ENCODE data around the gene SIPA1L3.

SIPA1L3 gene

GRCh38 chr19:38003438-38004185, 96.6 kb downstream of the SIPA1L3 start:
- peak; percentile 76 for DNase-seq

- DNase-seq, result no peak
Observed at GRCh38 chr19:38004186-38004520, 97.1 kb downstream of the SIPA1L3 start.

- peak; percentile 83 for DNase-seq
Observed at GRCh38 chr19:38004521-38005223, 97.7 kb downstream of the SIPA1L3 start.

GRCh38 chr19:38005224-38005614, 98.2 kb downstream of the SIPA1L3 start:
- DNase-seq, result no peak

- peak; percentile 65 for DNase-seq
Observed at GRCh38 chr19:38006361-38007045, 99.5 kb downstream of the SIPA1L3 start.

GRCh38 chr19:38009650-38010242, 102.7 kb downstream of the SIPA1L3 start:
- DNase-seq, result no peak

- no peak for DNase-seq
Observed at GRCh38 chr19:38011426-38011825, 104.4 kb downstream of the SIPA1L3 start.

GRCh38 chr19:38012290-38012689, 105.3 kb downstream of the SIPA1L3 start:
- DNase-seq, result no peak

GRCh38 chr19:38012944-38013343, 105.9 kb downstream of the SIPA1L3 start:
- DNase-seq, result no peak

GRCh38 chr19:38013913-38014580, 107.0 kb downstream of the SIPA1L3 start:
- DNase-seq, result no peak

GRCh38 chr19:38015216-38015615, 108.2 kb downstream of the SIPA1L3 start:
- DNase-seq, result no peak

- DNase-seq, result no peak
Observed at GRCh38 chr19:38015761-38016160, 108.8 kb downstream of the SIPA1L3 start.

- no peak for DNase-seq
Observed at GRCh38 chr19:38017401-38018151, 110.6 kb downstream of the SIPA1L3 start.

- no peak for DNase-seq
Observed at GRCh38 chr19:38018694-38019395, 111.8 kb downstream of the SIPA1L3 start.

- DNase-seq, result peak; percentile 47
Observed at GRCh38 chr19:38019396-38019724, 112.4 kb downstream of the SIPA1L3 start.

- peak; percentile 93 for DNase-seq
Observed at GRCh38 chr19:38020311-38020710, 113.3 kb downstream of the SIPA1L3 start.

GRCh38 chr19:38021352-38021751, 114.3 kb downstream of the SIPA1L3 start:
- DNase-seq, result no peak

GRCh38 chr19:38022791-38023670, 116.0 kb downstream of the SIPA1L3 start:
- no peak for DNase-seq

- DNase-seq, result no peak
Observed at GRCh38 chr19:38023671-38024541, 116.9 kb downstream of the SIPA1L3 start.
